HG02759 (cell line): ENCODE measurements around the gene SETD4.
"Not testable (repeated sequence)": the region's sequence is repeated elsewhere in the genome, so short reads cannot be mapped to it uniquely, and the experiment has no call there.

Source experiments
- ATAC-seq: cut with Tn5 transposase; IDR thresholded peaks from one replicate; pipeline ENCODE4 v1.9.1; 2021; ENCODE audit warnings: mild to moderate bottlenecking, moderate library complexity; ENCODE audit not compliant: unreplicated experiment

SETD4 gene

GRCh38 chr21:36079010-36079649 is 18.8 kb upstream of the SETD4 start:
- peak; percentile 59 for ATAC-seq

DNA sequence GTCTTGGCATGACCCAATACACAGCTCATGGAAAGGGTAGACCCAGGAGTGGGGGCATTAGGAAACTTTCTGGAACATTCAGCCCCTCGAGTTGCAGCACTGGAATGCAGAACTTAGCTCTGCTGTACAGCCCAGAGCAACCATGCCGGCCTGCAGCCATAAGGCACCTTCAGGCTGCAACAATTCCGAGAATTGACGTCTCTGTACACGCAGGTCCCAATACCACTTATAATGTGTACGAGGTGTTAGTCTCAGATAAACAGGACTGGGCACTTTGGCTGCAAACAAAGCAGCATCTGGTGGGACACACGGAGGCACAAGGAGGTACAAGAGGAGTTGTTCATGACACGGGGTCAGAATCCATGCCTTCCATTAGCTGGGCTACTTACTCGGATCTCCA is 17.4 kb upstream of the SETD4 start:
- ATAC-seq: no peak

- no peak for ATAC-seq
These were observed 16.7 kb upstream of the SETD4 start for GRCh38 chr21:36076878-36077655.

DNA sequence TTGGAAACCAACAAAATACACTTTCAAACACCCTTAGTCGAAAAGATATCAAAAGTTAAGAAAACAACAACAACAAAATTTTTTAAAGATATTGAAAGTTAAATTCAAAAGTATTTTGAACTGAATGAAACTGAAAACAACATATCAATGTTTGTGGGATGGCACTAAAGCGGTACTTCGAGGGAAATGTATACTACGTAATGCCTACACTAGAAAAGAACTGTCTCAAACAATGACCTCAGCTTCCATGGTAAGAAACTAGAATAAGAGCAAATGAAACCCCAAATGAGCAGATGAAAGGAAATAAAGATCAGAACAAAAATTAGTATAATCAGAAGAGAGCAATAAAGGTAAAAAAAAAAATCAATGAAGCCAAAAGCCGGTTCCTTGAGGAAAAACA is 15.6 kb upstream of the SETD4 start:
- ATAC-seq: no peak

GRCh38 chr21:36075171-36075570 is 14.8 kb upstream of the SETD4 start:
- no peak for ATAC-seq

DNA sequence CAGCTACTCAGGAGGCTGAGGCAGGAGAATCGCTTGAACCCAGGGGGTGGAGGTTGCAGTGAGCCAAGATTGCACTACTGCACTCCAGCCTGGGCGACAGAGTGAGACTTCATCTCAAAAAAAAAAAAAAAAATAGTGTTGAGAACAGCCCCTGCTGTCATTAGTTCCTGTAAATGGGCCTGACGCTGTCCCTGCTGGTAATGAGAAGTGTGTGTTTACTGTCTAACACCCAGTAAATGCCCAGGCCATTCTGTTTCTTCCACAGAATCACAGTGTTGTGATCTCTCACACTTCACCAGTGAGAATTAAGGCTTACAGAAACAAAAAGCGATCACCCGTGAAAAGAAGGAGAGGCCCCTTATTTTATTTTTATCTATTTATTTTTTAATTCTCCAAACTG is 13.6 kb upstream of the SETD4 start:
- ATAC-seq: not testable (repeated sequence)

DNA sequence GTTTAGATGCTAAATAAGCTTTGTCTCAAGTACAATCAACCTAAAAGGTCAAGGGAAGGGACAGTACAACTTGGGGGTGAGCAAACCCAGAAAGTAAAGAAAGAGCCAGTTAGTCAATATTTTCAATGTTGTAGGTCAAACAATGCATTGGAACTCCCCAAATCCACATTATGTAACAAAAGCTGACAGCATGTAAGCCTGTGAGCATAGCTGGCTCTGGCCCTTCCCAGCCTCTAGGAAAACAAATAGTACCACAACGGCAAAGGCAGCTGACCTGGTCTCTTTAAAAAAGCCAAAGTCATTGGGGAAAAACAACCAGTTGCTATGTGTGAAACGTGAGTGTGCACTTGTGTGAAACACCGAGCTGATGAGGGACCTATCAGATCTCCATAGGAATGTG is 12.9 kb upstream of the SETD4 start:
- no peak for ATAC-seq

DNA sequence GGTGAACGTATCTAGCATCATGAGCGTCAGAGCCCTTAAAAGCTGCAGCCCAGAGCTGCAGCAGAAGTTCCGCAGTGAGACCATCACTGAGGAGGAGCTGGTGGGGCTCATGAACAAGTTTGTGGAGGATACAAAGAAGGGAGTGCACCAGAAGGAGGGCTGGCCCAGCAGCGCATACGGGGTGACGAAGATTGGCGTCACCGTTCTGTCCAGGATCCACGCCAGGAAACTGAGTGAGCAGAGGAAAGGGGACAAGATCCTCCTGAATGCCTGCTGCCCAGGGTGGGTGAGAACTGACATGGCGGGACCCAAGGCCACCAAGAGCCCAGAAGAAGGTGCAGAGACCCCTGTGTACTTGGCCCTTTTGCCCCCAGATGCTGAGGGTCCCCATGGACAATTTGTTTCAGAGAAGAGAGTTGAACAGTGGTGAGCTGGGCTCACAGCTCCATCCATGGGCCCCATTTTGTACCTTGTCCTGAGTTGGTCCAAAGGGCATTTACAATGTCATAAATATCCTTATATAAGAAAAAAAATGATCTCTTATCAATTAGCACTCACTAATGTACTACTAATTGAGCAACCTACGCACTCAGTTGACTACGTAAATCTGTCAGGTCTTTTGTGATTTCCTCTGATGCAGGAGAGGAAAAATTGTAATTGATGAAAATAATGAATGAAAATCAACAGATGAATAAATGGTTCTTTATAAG is 12.3 kb upstream of the SETD4 start:
- ATAC-seq: no peak

- ATAC-seq: no peak
These were observed 10.7 kb upstream of the SETD4 start for GRCh38 chr21:36070999-36071398.

- ATAC-seq: peak; percentile 99
These were observed 9.6 kb upstream of the SETD4 start, which contains the start of gene CBR1 for GRCh38 chr21:36069713-36070583. TSS of gene CBR1 (plus strand) at chr21:36070024. CDS start at chr21:36070116, 92 bp downstream.

DNA sequence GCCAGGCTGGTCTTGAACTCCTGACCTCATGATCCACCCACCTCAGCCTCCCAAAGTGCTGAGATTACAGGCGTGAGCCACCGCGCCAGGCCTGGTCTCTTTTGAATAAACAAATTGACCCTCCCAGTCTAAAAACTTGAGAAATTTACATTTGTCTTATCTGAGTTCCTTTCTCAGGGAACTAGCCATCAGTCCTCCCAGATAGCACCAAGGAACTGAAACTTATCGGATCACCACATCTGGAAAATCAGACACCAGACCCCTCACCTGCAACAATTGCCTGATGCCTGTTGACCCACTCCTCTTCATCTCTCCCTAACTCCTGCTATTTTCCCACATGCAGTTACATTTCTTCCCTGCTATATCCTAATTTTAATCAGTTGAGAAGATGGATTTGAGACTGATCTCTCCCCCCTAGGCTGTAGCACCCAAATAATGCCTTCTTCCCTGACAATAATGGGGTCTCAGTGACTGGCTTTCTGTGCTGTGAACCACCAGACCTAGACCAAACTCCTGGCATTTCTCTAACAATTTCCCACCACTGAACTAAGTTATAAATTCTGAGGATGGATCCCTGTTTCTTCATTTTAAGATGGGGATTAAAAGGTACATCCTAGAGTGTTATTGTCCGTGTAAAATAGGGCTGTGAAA is 8.5 kb upstream of the SETD4 start:
- ATAC-seq: no peak

- ATAC-seq: no peak
These were observed 5.2 kb upstream of the SETD4 start for GRCh38 chr21:36065497-36066036.

- no peak for ATAC-seq
These were observed 3.7 kb upstream of the SETD4 start for GRCh38 chr21:36064085-36064460.

- no peak for ATAC-seq
These were observed 3.2 kb upstream of the SETD4 start for GRCh38 chr21:36063375-36064084.

- ATAC-seq: no peak
These were observed 1.1 kb upstream of the SETD4 start for GRCh38 chr21:36061445-36061844.

DNA sequence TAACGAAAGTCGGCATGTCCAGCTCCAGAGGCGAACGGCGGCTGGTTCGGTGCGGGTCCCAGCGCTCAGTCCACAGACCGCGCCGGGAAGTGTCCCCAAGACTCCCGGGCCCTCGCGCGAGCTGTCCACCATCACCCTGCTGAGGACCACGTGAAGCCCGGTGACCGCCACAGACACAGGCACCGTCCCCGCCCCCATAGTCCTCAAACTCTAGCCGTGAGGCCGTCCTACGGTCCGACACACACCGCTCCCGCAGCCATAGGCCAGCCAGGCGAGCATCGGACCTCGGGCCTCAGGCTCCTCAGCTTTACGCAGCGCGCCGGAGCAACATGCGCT is 535 bp downstream of the SETD4 start:
- peak; percentile 50 for ATAC-seq

- no peak for ATAC-seq
These were observed 4.8 kb downstream of the SETD4 start for GRCh38 chr21:36055551-36055950.

GRCh38 chr21:36053715-36054062 is 6.6 kb downstream of the SETD4 start:
- no peak for ATAC-seq

DNA sequence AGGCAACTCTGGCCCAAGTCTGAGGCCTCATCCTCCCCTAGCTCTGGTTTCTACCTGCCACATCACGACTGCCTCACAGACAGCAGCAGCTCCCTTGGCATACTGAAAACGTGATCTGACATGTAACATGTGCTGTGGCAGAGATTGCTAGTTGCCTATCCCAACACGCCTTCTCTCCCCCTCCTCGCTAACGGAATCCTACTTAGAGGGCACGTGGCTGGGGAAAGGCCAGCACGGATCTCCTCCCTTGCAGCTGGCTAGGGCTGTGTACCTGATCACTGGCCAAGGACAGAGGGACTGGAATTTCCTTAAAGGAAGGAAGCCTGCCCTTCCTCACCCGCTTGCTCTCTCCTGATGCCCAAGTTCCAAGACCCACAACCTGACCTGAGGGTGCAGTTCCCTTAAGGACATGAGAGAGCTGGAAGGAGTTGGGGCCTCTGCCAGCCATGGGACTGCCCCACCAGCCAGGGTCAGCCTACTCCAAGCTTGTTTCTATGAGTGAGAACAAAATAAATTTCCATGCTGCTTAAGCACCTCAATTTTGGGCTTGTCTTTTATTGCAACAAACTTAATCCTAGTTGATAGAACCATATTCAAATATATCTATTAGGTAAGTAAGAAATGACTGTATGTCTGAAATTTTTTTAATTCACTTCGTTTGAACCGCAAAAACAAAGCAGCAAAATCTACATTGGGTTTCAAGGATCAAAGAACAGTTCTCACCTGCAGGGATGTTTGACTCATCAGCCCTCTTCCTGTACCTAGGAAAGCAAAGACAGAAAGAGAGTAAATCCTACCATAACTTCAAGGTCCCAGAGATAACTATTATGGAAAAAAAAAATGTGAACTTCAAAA is 7.2 kb downstream of the SETD4 start:
- no peak for ATAC-seq
